ENCODE data around the gene DUOX1. TPM values are rescaled to one million over a fixed set of nuclear protein-coding genes. Genes with fewer than 3 reads are reported as not detected.
"Not testable (repeated sequence)": the region's sequence is repeated elsewhere in the genome, so short reads cannot be mapped to it uniquely, and the experiment has no call there.

Gene DUOX1
- total and polyA plus RNA-seq, 2 donors: 0.61 to 4.3 TPM

DNA sequence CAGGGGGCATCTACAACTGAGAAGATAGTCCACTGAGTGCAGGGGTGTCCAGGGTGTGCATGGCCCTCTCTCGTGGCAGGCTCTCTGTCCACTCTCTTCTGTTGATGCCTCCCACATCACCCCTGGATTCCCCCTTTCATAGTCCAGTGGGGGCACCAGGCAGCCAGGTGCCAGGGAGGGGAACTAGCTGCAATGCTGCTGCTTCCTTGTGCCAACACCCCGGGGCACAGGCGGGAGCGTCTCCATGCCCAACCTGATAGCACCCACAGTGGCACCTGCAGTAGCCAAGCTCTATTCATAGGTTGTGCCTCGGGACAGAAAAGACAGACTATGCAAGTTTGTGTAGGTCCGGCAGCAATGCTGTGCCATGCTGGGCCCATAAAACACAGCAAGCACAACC, 27.6 kb upstream of the DUOX1 start:
- H3K27ac ChIP-seq (ENCODE audit: low read depth in 1 of 2, low read length in 1 of 2): no peak overlapping the region
- no peak for DNase-seq (ENCODE audit: low read depth in 6 of 9, low spot score in 9 of 9)
- H3K36me3 ChIP-seq (ENCODE audit: control insufficient read depth in 2 of 2, insufficient read depth in 2 of 2, low read length in 1 of 2): no peaks in the 10 kb centered on the region
- peaks cover 0 to 21% of the 10 kb centered on the region in 2 donors for H3K27me3 ChIP-seq (ENCODE audit: control insufficient read depth in 2 of 2, insufficient read depth in 1 of 2, low read length in 1 of 2)
- no peaks in the 10 kb centered on the region for H3K9me3 ChIP-seq (ENCODE audit: control insufficient read depth in 2 of 2, insufficient read depth in 1 of 2, low read length in 1 of 2)
- H3K4me1 ChIP-seq (ENCODE audit: control insufficient read depth in 2 of 2, insufficient read depth in 2 of 2, low read length in 2 of 2): no peaks in the 10 kb centered on the region
- H3K4me3 ChIP-seq (ENCODE audit: low read length in 2 of 2): no peak overlapping the region
- WGBS: 94% methylated on average over 6 of the region's 6 CpGs

DNA sequence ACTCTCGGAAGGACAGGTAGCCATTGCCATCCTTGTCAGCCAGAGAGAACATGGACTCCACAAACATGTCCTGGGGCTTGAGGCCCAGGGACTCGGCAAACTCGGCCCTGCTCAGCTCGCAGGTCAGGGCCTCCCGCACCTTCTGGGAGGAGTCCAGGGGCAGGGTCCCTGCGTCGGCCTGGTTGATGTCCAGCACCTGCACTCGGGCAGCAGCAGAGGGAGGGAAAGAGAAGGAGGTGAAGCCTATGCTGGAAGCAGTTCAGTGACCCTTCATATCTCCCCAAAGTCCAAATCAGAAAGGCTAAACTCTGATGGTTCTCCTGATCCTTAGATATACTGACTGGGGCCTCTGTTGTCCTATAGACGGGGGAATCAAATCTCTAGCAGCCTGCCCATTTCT, 25.6 kb upstream of the DUOX1 start:
- not testable (repeated sequence) for H3K36me3 ChIP-seq (ENCODE audit: control insufficient read depth in 2 of 2, insufficient read depth in 2 of 2, low read length in 1 of 2); DNase-seq (ENCODE audit: low read depth in 6 of 9, low spot score in 9 of 9); H3K27ac ChIP-seq (ENCODE audit: low read depth in 1 of 2, low read length in 1 of 2); H3K4me1 ChIP-seq (ENCODE audit: control insufficient read depth in 2 of 2, insufficient read depth in 2 of 2, low read length in 2 of 2); H3K9me3 ChIP-seq (ENCODE audit: control insufficient read depth in 2 of 2, insufficient read depth in 1 of 2, low read length in 1 of 2); H3K4me3 ChIP-seq (ENCODE audit: low read length in 2 of 2)
- 93% methylated on average over 9 of the region's 9 CpGs for WGBS
- H3K27me3 ChIP-seq (ENCODE audit: control insufficient read depth in 2 of 2, insufficient read depth in 1 of 2, low read length in 1 of 2): peaks cover 11 to 35% of the 10 kb centered on the region in 2 donors

DNA sequence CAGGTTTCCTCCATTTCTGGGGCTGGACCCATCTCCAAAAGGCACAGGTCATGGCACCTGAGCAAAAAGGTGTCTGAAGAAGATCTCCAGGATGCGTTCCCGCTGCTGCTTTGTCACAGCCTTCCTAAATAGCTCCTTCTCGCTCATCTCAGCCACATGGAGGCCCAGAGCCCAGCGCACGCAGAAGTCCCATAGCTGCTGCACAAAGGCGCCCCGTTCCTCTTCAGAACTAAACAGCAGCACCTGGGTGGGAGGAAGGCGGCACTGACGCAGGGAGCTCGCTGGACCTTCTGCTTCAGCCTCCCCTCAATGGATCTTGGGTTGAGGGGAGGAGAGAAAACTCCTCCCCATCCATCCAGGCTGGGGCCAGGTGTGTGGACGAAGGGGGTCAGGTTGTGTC, 24.2 kb upstream of the DUOX1 start:
- no peak overlapping the region for H3K27ac ChIP-seq (ENCODE audit: low read depth in 1 of 2, low read length in 1 of 2)
- DNase-seq (ENCODE audit: low read depth in 6 of 9, low spot score in 9 of 9): no peak
- H3K9me3 ChIP-seq (ENCODE audit: control insufficient read depth in 2 of 2, insufficient read depth in 1 of 2, low read length in 1 of 2): no peaks in the 10 kb centered on the region
- peaks cover 24 to 49% of the 10 kb centered on the region in 2 donors for H3K27me3 ChIP-seq (ENCODE audit: control insufficient read depth in 2 of 2, insufficient read depth in 1 of 2, low read length in 1 of 2)
- 93% methylated on average over 11 of the region's 11 CpGs for WGBS
- H3K36me3 ChIP-seq (ENCODE audit: control insufficient read depth in 2 of 2, insufficient read depth in 2 of 2, low read length in 1 of 2): no peaks in the 10 kb centered on the region
- H3K4me3 ChIP-seq (ENCODE audit: low read length in 2 of 2): no peak overlapping the region
- no peaks in the 10 kb centered on the region for H3K4me1 ChIP-seq (ENCODE audit: control insufficient read depth in 2 of 2, insufficient read depth in 2 of 2, low read length in 2 of 2)

DNA sequence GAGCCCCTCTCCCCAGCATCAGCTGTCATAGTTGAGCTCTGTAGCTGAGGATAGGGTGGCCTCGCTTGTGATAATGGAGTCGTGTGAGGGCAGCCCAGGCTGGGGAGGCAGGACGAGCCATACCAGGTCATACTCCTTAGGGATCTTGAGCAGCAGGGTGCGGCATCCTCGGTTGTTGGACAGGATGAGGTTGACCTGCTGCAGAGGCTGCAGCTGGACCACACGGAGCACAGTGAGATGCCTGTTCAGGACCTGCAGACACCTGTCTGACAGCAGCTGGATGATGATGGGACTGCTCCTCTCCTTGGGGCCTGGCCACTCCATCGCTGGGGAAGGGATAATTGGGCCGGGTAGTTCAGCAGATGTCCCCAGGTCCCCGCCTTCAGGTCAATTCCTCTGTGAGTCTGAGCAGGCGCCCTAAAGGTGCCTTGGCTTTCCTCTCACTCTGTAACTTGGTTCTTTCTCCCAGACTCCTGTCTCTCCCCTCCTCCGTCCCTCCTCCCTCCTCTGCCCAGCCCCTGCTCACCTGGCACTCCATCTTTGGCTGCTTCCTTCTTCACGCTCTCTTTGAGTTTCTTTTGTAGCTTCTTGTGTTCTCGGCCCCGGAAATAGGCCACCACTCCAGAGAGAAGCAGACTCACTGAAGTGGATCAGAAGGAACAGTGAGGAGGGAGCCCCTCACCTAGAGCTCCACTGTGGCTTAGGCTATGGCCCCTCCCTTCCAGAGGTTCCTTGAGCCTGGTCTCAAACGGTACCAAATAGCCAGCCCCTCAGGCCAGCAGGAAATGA, 23.6 kb upstream of the DUOX1 start:
- no peak for DNase-seq (ENCODE audit: low read depth in 6 of 9, low spot score in 9 of 9)
- Histone ChIP-seq H3K27me3 (ENCODE audit: control insufficient read depth in 2 of 2, insufficient read depth in 1 of 2, low read length in 1 of 2) (peaks cover 25 to 52% of the 10 kb centered on the region in 2 donors), H3K4me3 (ENCODE audit: low read length in 2 of 2) (no peak overlapping the region), H3K36me3 (ENCODE audit: control insufficient read depth in 2 of 2, insufficient read depth in 2 of 2, low read length in 1 of 2) (no peaks in the 10 kb centered on the region), H3K4me1 (ENCODE audit: control insufficient read depth in 2 of 2, insufficient read depth in 2 of 2, low read length in 2 of 2) (no peaks in the 10 kb centered on the region), H3K9me3 (ENCODE audit: control insufficient read depth in 2 of 2, insufficient read depth in 1 of 2, low read length in 1 of 2) (no peaks in the 10 kb centered on the region), H3K27ac (ENCODE audit: low read depth in 1 of 2, low read length in 1 of 2) (no peak overlapping the region)
- WGBS: 85% methylated on average over 15 of the region's 15 CpGs

DNA sequence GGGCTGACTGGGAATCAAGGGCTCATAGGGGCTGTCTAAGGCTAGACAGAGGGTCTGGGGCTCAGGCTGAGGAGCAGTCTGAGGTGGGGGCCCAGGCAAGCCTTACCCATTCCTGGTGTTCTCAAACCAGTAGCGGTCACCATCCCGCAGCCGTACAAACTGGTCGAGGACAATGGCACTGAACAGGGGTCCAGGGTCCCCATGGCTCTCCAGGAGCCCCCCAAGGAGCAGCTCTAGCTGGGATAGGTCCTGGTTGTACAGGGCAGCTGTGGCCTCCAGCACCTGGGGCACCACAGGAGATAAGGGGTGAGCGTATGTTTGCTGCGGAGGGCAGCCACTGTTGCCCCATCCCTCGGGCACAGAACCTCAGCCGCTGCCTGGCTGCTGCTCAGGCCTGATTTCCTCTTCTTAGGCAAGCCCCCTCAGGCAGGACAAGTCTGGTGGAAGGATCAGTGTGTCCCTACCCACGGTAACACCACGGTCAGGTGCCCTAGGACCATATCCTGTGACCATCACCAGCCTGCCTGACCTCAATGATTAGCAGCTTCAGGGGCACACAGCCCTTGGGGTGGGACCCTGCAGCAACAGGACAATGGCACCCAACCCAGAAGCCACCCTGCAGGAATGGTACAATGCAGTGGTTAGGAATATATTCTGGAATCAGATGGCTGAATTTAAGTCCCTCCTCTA, 21.7 kb upstream of the DUOX1 start:
- WGBS: 96% methylated on average over 10 of the region's 10 CpGs
- Histone ChIP-seq H3K27ac (ENCODE audit: low read depth in 1 of 2, low read length in 1 of 2) (no peak overlapping the region), H3K36me3 (ENCODE audit: control insufficient read depth in 2 of 2, insufficient read depth in 2 of 2, low read length in 1 of 2) (no peaks in the 10 kb centered on the region), H3K4me1 (ENCODE audit: control insufficient read depth in 2 of 2, insufficient read depth in 2 of 2, low read length in 2 of 2) (no peaks in the 10 kb centered on the region), H3K9me3 (ENCODE audit: control insufficient read depth in 2 of 2, insufficient read depth in 1 of 2, low read length in 1 of 2) (no peaks in the 10 kb centered on the region), H3K27me3 (ENCODE audit: control insufficient read depth in 2 of 2, insufficient read depth in 1 of 2, low read length in 1 of 2) (peaks cover 43 to 69% of the 10 kb centered on the region in 2 donors), H3K4me3 (ENCODE audit: low read length in 2 of 2) (no peak overlapping the region)
- DNase-seq (ENCODE audit: low read depth in 6 of 9, low spot score in 9 of 9): no peak

DNA sequence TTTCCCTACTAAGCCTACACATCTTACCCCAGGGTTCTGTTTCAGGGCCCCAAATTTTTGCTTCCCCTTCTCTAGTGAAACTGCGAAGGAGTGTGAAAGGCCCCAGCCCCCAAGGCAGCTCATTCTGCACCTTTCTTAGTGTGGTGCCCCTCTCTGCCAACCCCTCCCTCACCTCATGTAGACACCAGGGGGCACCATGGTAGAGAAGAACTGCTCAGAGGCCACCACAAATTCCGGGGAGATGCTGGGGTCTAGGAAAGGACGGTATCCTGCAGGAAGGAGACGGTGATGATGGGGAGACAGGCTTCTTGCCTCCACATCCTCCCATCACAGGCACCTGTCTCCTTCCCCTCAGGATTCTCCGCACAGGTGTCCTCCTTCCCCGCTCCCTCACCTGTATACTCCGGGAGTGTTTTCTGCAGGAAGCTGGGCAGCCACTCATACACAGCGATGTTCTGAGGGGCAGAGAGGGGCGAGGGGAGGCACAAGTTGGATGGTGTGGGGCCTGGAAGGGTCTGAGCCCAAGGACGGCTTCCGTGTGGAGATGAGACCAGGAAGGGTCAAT, 19.5 kb upstream of the DUOX1 start:
- Histone ChIP-seq H3K27me3 (ENCODE audit: control insufficient read depth in 2 of 2, insufficient read depth in 1 of 2, low read length in 1 of 2) (peaks cover 64 to 88% of the 10 kb centered on the region in 2 donors), H3K4me3 (ENCODE audit: low read length in 2 of 2) (no peak overlapping the region), H3K36me3 (ENCODE audit: control insufficient read depth in 2 of 2, insufficient read depth in 2 of 2, low read length in 1 of 2) (no peaks in the 10 kb centered on the region), H3K27ac (ENCODE audit: low read depth in 1 of 2, low read length in 1 of 2) (no peak overlapping the region), H3K9me3 (ENCODE audit: control insufficient read depth in 2 of 2, insufficient read depth in 1 of 2, low read length in 1 of 2) (no peaks in the 10 kb centered on the region), H3K4me1 (ENCODE audit: control insufficient read depth in 2 of 2, insufficient read depth in 2 of 2, low read length in 2 of 2) (no peaks in the 10 kb centered on the region)
- no peak for DNase-seq (ENCODE audit: low read depth in 6 of 9, low spot score in 9 of 9)
- 39% methylated on average over 11 of the region's 11 CpGs for WGBS

DNA sequence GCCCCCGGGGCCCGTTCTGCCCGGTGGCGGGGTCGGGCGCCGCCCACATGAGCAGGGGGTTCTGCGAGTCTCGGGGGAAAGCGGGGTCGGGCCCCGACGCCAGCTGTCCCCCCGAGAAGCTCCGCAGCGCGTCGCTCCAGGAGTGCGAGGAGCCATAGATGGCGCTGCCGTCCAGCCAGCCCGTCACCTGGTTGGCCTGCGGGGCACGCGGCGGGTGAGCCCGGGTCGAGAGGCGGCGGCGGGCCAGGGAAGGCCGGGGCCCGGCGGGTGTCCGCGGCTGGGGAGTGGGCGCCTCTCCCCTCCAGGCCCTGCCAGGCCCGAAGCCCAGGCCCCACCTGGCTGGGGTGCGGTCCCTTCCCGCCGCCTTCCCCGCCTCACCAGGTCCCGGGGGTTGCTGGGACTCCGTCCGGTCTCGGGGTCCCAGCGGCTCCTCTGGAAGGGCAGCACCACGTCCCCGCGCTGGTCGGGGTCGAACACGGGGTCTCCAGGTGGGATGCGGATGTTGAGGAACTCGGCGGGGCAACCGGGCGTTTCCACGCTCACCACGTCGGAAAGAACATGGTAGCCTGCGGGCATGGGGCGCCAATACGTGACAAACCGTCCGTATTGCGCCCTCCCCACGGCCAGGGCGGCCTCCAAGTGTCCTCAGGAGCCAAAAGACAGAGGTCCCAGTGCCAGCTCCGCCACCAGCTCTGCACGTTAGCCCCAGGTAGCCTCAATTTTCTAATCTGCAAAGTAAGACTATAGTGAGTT, 18.2 kb upstream of the DUOX1 start:
- no peak overlapping the region for H3K4me3 ChIP-seq (ENCODE audit: low read length in 2 of 2)
- WGBS: 11% methylated on average over 69 of the region's 71 CpGs
- no peaks in the 10 kb centered on the region for H3K4me1 ChIP-seq (ENCODE audit: control insufficient read depth in 2 of 2, insufficient read depth in 2 of 2, low read length in 2 of 2)
- H3K27ac ChIP-seq (ENCODE audit: low read depth in 1 of 2, low read length in 1 of 2): no peak overlapping the region
- DNase-seq (ENCODE audit: low read depth in 6 of 9, low spot score in 9 of 9): no peak
- H3K9me3 ChIP-seq (ENCODE audit: control insufficient read depth in 2 of 2, insufficient read depth in 1 of 2, low read length in 1 of 2): no peaks in the 10 kb centered on the region
- peaks cover 76 to 92% of the 10 kb centered on the region in 2 donors for H3K27me3 ChIP-seq (ENCODE audit: control insufficient read depth in 2 of 2, insufficient read depth in 1 of 2, low read length in 1 of 2)
- H3K36me3 ChIP-seq (ENCODE audit: control insufficient read depth in 2 of 2, insufficient read depth in 2 of 2, low read length in 1 of 2): no peaks in the 10 kb centered on the region

DNA sequence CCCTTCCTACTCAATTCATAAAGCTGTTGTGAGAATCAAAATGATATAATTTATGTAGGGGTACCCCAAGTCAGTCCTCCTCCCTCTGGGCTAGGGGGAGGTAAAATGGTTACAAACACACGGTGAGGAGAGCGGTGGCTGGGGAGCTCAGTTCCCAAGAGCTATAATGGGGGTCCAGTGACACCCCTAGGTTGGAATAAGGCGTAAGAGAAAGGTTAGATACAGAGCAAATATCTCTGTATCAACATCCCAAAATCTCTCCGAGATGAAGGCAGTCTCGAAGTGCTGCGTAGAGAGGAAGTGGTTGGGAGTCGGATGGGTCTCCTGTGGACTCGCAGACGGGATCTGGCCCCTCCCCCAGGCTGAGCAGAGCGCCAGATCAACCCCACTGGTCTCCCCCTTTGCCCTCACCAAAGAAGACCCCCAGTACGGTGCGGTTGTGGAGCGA, 17.6 kb upstream of the DUOX1 start:
- DNase-seq (ENCODE audit: low read depth in 6 of 9, low spot score in 9 of 9): no peak
- WGBS: 6% methylated on average over 13 of the region's 13 CpGs
- no peak overlapping the region for H3K27ac ChIP-seq (ENCODE audit: low read depth in 1 of 2, low read length in 1 of 2)
- H3K9me3 ChIP-seq (ENCODE audit: control insufficient read depth in 2 of 2, insufficient read depth in 1 of 2, low read length in 1 of 2): no peaks in the 10 kb centered on the region
- H3K36me3 ChIP-seq (ENCODE audit: control insufficient read depth in 2 of 2, insufficient read depth in 2 of 2, low read length in 1 of 2): no peaks in the 10 kb centered on the region
- no peaks in the 10 kb centered on the region for H3K4me1 ChIP-seq (ENCODE audit: control insufficient read depth in 2 of 2, insufficient read depth in 2 of 2, low read length in 2 of 2)
- H3K27me3 ChIP-seq (ENCODE audit: control insufficient read depth in 2 of 2, insufficient read depth in 1 of 2, low read length in 1 of 2): peaks cover 82 to 93% of the 10 kb centered on the region in 2 donors
- no peak overlapping the region for H3K4me3 ChIP-seq (ENCODE audit: low read length in 2 of 2)
